ENCODE measurements around the gene STUM. TPM values are rescaled to one million over a fixed set of nuclear protein-coding genes. Genes with fewer than 3 reads are reported as not detected.

The STUM gene
- total RNA-seq, 6 donors from 2014 or later: under 0.01 to 0.98 (median 0.20) TPM; not detected in 1

- Histone ChIP-seq H3K4me1 (no peaks in the 10 kb centered on the region), H3K4me3 (peak overlapping the region in 2 of 4 donors; percentile 5 to 23), H3K9me3 (no peaks in the 10 kb centered on the region), H3K27ac (peak overlapping the region in 1 of 4 donors; percentile 18), H3K36me3 (no peaks in the 10 kb centered on the region), H3K27me3 (no peaks in the 10 kb centered on the region)
- ATAC-seq (ENCODE audit: low FRiP score in 2 of 2) (peak; percentile 16 to 43), DNase-seq (peak in 1 of 2 donors; percentile 38)
- WGBS, 2 donors: 74 to 78% methylated on average over 20 to 21 of the region's 21 CpGs
- TF ChIP-seq CTCF (IDR thresholded peaks at IDR 0.05) (no peak), POLR2A (IDR thresholded peaks at IDR 0.05) (no peak), POLR2AphosphoS5 (IDR thresholded peaks at IDR 0.05) (no peak), EP300 (IDR thresholded peaks at IDR 0.05) (no peak)
Observed at GRCh38 chr1:226526801-226527595, 21.6 kb upstream of the STUM start.

- Histone ChIP-seq H3K27ac (no peak overlapping the region), H3K27me3 (no peaks in the 10 kb centered on the region), H3K9me3 (no peaks in the 10 kb centered on the region), H3K36me3 (no peaks in the 10 kb centered on the region), H3K4me3 (no peak overlapping the region), H3K4me1 (no peaks in the 10 kb centered on the region)
- WGBS, 2 donors: 88 to 91% methylated on average over 4 to 7 of the region's 7 CpGs
- DNase-seq (peak in 1 of 2 donors; percentile 37), ATAC-seq (ENCODE audit: low FRiP score in 2 of 2) (no peak)
- no peak for TF ChIP-seq POLR2AphosphoS5 (IDR thresholded peaks at IDR 0.05)
- TF ChIP-seq CTCF (IDR thresholded peaks at IDR 0.05): no peak
- no peak for TF ChIP-seq EP300 (IDR thresholded peaks at IDR 0.05)
- no peak for TF ChIP-seq POLR2A (IDR thresholded peaks at IDR 0.05)
Observed at GRCh38 chr1:226529891-226530290, 18.7 kb upstream of the STUM start.

GRCh38 chr1:226530591-226530990 lies 18.0 kb upstream of the STUM start:
- ATAC-seq (ENCODE audit: low FRiP score in 2 of 2) (no peak), DNase-seq (no peak)
- H3K9me3 ChIP-seq: no peaks in the 10 kb centered on the region
- WGBS, 2 donors: 91% methylated on average over 6 of the region's 6 CpGs
- no peaks in the 10 kb centered on the region for H3K36me3 ChIP-seq
- H3K4me1 ChIP-seq: no peaks in the 10 kb centered on the region
- no peak overlapping the region for H3K4me3 ChIP-seq
- no peak for TF ChIP-seq EP300 (IDR thresholded peaks at IDR 0.05)
- no peak for TF ChIP-seq POLR2A (IDR thresholded peaks at IDR 0.05)
- no peak for TF ChIP-seq CTCF (IDR thresholded peaks at IDR 0.05)
- no peak for TF ChIP-seq POLR2AphosphoS5 (IDR thresholded peaks at IDR 0.05)
- H3K27me3 ChIP-seq: no peaks in the 10 kb centered on the region
- H3K27ac ChIP-seq: no peak overlapping the region

GRCh38 chr1:226531360-226532093 lies 17.0 kb upstream of the STUM start:
- H3K9me3 ChIP-seq: no peaks in the 10 kb centered on the region
- DNase-seq: no peak
- WGBS, 2 donors: 97 to 100% methylated on average over 4 of the region's 4 CpGs
- no peaks in the 10 kb centered on the region for H3K27me3 ChIP-seq
- no peaks in the 10 kb centered on the region for H3K36me3 ChIP-seq
- no peaks in the 10 kb centered on the region for H3K4me1 ChIP-seq
- TF ChIP-seq POLR2AphosphoS5 (IDR thresholded peaks at IDR 0.05): no peak
- TF ChIP-seq EP300 (IDR thresholded peaks at IDR 0.05): no peak
- H3K4me3 ChIP-seq: no peak overlapping the region
- no peak for ATAC-seq (ENCODE audit: low FRiP score in 2 of 2)
- H3K27ac ChIP-seq: no peak overlapping the region

GRCh38 chr1:226532553-226532952 lies 16.0 kb upstream of the STUM start:
- 86 to 90% methylated on average over 2 of the region's 2 CpGs for WGBS, 2 donors
- TF ChIP-seq POLR2AphosphoS5 (IDR thresholded peaks at IDR 0.05) (no peak), EP300 (IDR thresholded peaks at IDR 0.05) (no peak), POLR2A (IDR thresholded peaks at IDR 0.05) (no peak), CTCF (IDR thresholded peaks at IDR 0.05) (no peak)
- no peak for DNase-seq

More at GRCh38 chr1:226532553-226532952, 16.0 kb upstream of the STUM start:
- H3K4me1 ChIP-seq: no peaks in the 10 kb centered on the region
- H3K27me3 ChIP-seq: no peaks in the 10 kb centered on the region
- H3K4me3 ChIP-seq: no peak overlapping the region
- no peak overlapping the region for H3K27ac ChIP-seq
- ATAC-seq (ENCODE audit: low FRiP score in 2 of 2): no peak
- H3K9me3 ChIP-seq: no peaks in the 10 kb centered on the region
- H3K36me3 ChIP-seq: no peaks in the 10 kb centered on the region

Measured in upper lobe of left lung (tissue), 6 donors.